Fibroblast of mammary gland (primary cell): Measurements from ENCODE around the gene TMEM273.

Source experiments
- DNase-seq: peaks from one replicate; pipeline ENCODE4 v3.0.0-alpha.2; 2010; ENCODE audit warnings: low read depth
- H3K4me3 ChIP-seq: 2 replicates; pipeline ENCODE4 v1.5.1; 2011; ENCODE audit warnings: low read depth, mild to moderate bottlenecking, low read length, moderate library complexity; ENCODE audit not compliant: control insufficient read depth
- TF ChIP-seq, protein P1 (sequence below): conservative IDR thresholded peaks from 2 replicates; pipeline ENCODE4 v1.5.1; 2011; ENCODE audit warnings: low read depth, low read length, inconsistent platforms; ENCODE audit not compliant: control insufficient read depth, insufficient read depth

TMEM273 gene

GRCh38 chr10:49219248-49219647, 31.1 kb upstream of the TMEM273 start:
- TF ChIP-seq, protein P1, sequence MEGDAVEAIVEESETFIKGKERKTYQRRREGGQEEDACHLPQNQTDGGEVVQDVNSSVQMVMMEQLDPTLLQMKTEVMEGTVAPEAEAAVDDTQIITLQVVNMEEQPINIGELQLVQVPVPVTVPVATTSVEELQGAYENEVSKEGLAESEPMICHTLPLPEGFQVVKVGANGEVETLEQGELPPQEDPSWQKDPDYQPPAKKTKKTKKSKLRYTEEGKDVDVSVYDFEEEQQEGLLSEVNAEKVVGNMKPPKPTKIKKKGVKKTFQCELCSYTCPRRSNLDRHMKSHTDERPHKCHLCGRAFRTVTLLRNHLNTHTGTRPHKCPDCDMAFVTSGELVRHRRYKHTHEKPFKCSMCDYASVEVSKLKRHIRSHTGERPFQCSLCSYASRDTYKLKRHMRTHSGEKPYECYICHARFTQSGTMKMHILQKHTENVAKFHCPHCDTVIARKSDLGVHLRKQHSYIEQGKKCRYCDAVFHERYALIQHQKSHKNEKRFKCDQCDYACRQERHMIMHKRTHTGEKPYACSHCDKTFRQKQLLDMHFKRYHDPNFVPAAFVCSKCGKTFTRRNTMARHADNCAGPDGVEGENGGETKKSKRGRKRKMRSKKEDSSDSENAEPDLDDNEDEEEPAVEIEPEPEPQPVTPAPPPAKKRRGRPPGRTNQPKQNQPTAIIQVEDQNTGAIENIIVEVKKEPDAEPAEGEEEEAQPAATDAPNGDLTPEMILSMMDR: no peak
- H3K4me3 ChIP-seq: no peak overlapping the region
- no peak for DNase-seq

DNA sequence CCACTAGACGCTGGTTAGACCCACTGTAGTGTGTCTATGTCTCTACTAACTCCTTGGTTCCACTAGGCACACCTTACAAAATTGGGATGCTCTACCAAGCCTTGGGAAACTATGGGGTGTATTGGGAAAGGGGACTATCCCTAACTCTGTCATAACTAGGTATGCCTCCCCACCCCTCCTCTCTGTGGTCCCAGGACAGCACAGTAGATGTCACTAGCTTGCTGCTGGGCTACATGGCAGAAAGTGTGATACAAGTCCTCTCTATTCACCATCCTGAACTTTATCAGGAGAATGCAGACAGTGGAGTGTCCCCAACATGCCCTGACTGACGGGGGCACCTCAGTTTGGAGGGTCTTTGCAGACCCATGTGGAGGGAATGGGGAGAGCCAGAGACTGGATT, 30.3 kb upstream of the TMEM273 start:
- no peak for DNase-seq
- H3K4me3 ChIP-seq: no peak overlapping the region
- TF ChIP-seq, protein P1: no peak

- no peak for DNase-seq
- TF ChIP-seq, protein P1: no peak
- no peak overlapping the region for H3K4me3 ChIP-seq
Observed at GRCh38 chr10:49217645-49218044, 29.5 kb upstream of the TMEM273 start.

DNA sequence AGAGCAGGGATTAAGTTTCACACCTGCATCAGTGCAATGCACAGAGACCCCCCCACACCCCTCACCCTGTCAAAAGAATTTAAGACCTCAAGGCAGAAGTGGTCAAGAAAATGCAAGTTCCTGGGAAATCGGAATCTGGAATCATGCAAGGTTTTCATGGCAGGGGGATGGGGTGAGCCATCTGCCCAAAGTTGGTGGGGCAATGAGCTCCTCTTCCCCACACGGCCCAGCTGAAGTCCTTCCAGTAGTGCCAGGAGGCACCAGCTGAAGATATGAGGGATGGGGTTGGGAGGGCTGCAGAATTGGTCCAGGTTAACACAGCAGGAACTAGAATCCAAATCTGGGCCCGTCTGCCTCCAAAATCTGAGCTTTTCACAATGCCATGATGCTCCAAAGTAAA, 25.0 kb upstream of the TMEM273 start:
- TF ChIP-seq, protein P1: no peak
- no peak for DNase-seq
- H3K4me3 ChIP-seq: no peak overlapping the region

DNA sequence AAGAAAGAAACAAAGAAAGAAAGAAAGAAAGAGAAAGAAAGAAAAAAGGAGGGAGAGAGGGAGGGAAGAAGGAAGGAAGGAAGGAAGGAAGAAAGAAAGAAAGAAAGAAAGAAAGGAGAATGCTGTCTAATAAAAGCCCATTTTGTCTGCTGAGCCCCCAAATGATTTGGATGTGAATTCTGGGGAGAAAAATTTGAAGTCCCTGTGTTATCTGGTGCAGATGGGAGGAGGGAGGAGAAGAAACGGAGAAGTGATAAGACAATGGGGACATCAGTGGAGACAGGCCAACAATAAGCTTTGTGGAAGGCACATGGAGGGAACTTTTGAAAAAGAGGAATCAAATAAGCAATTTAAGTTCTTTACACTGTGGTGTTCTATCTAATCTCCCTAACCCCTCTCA, 24.6 kb upstream of the TMEM273 start:
- DNase-seq: no peak
- H3K4me3 ChIP-seq: no peak overlapping the region
- TF ChIP-seq, protein P1: no peak

- no peak overlapping the region for H3K4me3 ChIP-seq
- TF ChIP-seq, protein P1: no peak
- DNase-seq: no peak
Observed at GRCh38 chr10:49212076-49212475, 23.9 kb upstream of the TMEM273 start.

DNA sequence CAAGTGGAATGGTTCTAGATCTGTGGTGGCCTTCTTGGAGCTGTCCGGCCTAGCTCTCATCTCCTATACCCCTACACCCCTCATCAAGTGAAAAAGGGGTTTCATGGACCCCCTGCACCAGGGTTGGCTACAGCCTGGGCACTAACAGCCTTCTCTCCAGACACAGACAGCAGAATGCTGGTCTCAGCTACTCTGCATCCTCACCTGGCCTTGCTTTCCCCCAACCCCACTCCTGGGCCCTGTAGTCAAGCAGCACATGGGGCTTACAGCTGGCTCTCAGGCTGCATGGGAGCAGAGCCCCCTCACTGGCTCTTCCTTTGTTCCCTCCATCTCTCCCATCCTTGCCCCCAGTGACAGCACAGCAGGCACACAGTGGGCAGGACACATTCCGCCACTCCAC, 20.8 kb upstream of the TMEM273 start:
- no peak for DNase-seq
- TF ChIP-seq, protein P1: no peak

More for the DNA sequence above, 20.8 kb upstream of the TMEM273 start:
- H3K4me3 ChIP-seq: no peak overlapping the region
